Stimulated activated CD4-positive, alpha-beta T cell treated with anti-CD3 and anti-CD28 coated beads, Interleukin-2, amount 100 ng/mL, for 4 hours (primary cell): ENCODE measurements around the gene PADI2.

ENCODE experiments used
- DNase-seq: peaks from one replicate; pipeline ENCODE4 v3.0.0-alpha.2; 2020; ENCODE audit warnings: low read depth

The PADI2 gene

DNA sequence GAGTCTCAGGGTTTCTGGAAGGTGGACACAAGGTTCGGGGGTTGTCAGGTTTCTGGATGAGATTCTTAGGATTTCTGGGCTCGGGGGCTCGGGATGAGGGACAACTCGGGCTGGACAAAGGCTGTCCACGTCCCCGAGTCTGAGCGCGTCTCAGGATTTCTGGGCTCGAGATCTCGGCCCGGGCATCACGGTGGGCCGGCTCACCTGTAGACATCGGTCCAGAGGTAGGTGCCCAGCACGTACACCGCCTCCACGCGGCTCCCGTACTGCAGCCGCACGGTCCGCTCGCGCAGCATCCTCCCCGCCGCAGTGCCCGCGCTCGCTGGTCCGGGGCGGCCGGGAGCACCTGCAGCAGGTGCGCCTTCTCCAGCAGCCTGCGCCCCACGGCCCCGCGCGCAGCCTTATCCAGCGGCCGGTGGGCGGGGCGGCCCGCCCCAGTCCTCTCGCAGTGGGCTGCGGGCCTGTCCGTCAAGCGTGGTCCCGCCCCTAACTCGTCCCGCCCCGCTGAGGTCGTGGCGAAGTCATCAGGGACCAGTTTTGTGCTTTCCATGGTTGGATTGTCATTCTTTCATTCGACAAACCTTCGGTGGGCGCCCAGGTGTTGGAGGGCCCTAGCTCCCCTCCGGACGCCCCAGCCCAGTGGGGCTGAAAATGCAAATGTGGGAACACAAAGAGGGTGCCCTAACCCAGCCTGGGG is at the start of gene PADI2:
Gene PADI2, minus strand, starts transcription at position 376 of the 697 bp plus-strand sequence. Its CDS starts 80 bp downstream, at position 296.
- peak; percentile 39 for DNase-seq

DNA sequence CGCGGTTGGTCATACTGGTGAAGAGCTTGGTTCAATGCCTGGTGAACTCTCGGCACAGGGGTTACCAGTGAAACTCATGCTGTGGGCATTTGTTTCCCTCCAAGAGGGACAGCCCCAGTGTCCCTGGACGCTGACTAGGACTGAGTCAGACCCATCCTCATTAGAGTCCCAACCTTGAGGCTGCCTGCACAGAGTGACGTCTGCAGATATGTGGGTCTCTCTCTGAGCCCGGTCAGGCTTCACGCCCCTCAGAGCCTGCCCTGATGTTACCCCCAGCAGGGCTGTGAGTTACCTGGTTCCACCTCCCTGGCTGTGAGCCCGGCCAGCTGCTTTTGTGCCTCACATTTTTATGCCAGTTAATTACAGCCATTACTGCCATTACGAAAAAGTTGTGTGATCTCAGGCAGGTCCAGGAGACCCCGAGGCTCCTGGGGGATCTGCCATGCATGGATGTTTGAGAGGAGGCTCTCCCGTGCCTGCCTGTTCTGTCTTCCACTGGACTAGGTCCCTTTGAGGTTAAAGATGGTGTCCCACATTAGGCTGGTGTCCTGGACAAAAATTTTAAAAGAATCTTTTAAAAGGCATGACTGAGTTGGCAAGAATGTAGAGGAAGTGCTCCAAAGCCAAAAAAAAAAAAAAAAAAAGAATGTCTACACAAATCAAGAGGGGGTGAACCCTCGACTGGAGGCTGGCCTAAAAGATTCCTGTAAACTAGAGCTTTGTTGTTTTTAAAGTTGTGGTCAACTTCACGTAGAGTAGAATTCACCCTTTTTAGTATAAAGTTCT is 49.0 kb upstream of the PADI2 start:
- DNase-seq = no peak

DNA sequence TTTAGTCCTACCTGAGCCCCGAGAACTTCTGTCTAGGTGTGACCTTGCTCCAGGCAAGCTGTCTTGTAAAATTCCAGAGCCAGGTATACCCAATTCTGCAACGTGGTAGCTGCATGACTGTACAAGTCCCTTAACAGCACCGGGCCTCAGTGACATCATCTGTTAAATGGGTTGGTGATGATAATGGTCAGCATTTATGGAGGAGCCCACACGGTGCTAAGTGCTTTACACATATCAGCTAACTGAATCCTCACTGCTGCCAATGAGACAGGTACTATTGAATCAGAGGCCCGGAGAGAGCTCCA is 48.5 kb upstream of the PADI2 start:
- DNase-seq = no peak

DNA sequence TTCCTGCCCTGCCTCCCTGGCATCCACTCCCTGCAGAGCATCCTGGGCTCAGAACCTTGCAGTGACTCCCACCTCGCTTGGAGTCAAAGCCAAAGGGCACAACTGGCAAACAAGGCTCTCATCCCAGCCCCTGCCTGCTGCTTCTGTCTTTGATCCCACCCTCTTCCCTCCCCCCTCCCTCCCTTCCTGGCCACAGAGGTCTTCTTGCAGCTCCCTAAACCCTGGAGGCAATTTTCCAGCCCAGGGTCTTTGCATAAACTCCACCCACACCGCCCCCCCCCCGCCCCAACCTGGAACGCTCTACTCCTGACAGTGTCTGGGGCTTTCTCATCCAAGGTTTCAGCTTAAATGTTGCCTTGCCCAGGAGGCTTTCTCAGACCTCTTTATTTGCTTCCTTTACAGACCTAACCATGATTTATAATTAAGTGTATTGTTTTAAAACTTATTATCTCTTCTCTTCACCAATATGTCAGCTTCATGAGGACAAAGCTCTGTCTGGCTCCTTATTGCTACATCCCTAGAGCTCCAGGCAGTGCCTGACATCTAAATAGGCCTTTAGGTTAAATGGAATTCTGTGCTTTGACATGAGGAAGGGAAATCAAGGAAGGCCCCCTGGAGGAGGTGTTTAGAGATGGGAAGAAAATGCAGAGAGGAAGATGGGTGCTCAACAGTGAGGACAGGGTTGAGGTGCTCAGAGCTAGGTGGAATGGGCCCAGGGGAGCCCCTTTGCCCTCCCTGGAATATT is 48.0 kb upstream of the PADI2 start:
- no peak for DNase-seq

DNA sequence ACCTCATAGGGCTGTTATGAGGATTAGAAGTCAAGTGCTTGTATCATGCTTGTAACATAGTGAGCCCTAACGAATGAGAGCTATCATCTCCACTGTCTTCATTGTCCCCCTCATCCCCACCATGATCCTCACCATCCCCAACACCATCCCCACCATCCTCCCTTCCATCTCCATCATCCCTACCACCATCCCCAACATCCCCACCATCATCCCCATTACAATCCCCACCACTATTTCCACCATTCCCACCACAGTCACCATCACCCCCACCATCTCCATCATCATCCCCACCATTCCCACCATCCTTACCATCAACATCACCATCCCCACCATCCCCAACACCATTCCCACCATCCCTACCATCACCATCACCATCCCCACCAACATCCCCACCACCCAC is 46.6 kb upstream of the PADI2 start:
- DNase-seq = no peak

DNA sequence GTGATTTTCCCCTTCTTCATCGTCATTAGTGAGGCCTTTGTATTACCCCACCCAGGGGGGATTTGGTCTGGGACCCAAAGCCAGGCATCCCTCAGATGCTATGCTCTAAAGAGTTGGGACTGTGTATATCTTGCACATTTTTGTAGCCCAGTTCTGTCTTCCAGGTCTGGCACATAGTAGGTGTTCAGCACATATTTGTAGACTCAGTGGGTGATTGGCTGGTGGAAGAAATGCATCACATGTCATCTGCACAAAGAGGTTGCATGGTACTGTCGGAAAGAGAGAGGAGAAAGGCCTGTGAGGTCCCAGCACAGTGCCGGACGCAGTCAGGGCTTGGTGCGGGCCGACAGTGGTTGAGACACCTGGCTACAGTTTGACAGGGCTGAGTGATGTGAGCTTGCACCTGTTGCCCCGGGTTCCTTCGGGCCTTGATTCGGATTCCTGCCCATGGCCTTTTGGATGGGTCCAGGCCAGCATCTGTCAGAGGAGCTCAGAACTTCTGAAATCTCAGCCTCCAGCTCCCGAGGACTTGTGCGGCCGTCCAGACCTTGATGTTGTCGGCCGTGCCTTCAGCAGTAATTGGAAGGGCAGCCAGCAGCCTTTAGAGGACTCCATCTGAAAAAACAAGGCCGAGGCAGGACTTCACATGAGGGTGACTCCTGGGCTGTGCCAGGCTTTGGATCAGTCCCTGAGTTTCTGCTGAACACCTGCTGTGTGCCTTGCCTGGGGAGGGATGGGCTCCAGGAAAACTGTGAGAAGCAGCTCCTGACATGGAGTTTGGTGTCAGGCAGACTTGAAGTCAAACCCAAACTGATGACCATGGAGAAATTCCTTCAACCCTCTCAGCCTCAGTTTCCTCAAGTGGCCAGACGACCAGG is 44.8 kb upstream of the PADI2 start:
- no peak for DNase-seq

DNA sequence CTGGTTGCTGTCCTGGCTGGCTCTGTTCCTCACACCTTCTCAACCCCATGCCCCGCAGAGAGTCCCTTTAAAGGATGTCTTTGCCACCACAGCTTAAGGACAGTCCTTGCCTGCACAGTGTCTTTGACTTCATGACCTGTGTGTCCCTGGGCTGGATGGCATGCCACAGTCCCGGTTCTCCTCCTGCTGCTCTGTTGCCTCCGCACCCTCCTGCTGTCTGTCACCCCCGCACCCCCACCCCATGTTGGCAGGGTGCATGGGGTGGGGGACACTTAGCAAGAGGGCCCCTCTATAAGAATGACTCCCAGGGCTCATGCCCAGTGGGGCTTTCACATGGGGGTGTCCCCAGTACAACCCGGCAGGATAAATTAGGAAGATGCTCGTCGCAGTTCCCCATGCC is 44.1 kb upstream of the PADI2 start:
- DNase-seq = no peak

DNA sequence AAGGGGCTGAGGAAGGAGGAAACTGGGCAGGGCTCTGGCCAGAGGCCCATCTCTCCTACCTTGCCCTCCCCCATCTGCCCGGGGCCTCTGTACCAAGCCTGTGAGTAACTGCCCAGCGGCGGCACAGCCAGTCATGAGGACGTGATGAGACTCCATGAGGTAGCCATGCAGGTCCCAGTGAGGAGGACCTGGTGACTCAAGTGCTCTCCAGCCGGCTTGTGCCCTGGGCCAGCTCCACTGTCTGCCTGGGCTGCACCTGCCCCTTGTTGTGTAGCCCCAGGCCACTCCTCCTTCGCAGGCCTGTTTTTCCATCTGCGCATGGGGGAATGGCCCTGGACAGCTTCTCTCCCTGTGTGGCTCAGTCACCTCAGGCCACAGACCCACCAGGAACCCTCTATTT is 43.7 kb upstream of the PADI2 start:
- DNase-seq = no peak

DNA sequence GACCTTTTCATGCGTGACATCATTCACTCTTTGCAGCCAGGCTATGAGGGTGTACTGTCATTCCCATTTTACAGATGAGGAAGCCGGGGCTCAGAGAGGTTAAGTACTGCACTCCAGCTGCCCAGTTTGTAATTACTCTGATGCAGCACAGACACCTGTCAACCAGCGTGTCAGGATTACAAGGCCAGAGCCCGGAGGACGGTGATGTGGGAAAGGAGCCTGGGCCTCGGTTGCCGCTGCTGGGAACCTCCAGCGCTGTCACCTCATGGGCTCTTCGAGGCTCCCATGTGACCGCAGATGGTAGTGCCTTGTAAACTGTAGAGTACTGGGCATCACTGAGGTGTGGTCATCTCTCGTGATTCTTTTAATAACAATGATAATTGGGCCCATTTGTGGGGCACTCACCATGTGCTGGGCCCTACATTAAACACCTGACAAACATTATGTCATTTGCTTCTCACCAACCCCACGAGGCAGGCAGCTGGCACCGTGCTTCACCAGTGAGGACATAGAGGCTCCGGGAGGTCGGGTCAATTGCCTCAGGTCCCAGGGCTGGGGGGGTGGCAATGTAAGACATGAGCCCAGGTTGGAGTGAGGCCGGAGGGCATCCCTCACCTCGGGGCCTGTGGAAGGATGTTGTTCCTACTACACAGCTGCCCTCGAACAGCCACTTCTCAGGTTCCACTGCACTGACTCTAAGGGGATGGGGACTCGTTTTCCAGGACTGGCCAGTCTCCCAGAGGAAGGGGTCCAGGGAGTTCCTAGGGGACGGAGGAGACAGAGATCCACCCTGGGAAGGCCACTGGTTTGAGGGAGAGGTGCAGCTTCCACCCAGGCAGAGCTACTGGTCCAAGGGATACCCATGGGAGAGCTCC is 42.9 kb upstream of the PADI2 start:
- DNase-seq = no peak

DNA sequence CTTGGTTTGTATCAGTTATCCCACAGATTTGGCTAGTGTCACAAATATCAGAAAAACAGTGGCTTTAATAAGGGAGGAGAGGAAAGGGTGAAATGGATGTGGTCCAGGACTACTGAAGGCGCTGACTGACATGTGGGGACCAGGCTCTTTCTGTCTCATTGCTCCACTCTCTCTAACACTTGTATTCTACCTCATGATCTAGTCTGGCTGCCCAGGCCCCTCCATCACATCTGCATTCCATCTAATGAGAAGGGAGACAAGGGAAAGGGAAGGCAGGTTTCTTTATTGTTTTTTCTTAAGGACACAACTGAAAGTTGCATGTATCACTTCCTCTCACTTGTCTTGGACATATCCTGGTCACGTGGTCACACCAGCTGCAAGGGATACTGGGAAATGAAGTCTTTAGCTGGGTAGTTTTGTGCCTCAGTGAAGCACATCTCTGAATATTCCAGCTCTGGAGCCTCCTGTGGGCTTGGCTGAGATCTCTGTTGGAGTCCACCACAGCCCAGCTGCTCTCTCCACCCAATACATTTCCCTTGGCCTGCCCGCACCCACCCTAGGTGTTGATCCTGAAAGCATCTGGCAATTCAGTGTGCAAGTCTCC is 42.0 kb upstream of the PADI2 start:
- no peak for DNase-seq

DNA sequence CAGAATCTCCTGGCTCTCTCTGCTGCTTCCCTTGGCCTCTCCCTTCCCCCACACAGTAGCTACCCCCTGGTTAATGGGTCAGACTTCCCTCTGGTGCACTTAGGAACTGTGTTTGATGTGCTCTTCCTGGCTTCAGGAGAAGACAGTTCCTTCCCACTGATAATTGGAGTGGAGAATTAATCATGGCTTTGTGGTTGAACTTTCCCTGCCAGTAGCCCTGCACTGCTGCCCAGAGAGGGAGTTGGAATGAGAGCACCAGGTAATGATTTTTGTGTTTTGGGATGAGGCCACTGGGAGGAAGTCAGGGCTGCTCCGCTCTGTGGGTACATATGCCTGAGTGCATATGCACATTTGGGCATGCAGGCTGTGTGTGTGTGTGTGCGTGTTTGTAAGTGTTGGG is 39.7 kb upstream of the PADI2 start:
- no peak for DNase-seq

DNA sequence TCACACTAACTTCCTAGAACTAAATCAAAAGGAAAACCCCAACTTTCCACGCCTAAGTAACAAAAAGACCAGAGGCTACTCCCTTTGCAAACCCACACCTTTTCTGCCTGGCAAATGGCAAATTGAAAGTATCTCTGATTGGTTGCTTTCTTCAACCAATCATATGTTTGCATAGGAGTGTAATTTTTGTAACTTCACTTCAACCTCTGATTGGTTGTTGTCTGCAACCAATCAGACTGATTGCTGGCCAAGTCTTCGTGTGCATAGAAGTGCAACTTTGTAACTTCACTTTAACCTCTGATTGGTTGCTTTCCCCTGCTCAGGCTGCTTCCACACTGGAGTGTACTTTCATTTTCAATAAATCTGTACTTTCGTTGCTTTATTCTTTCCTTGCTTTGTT is 36.9 kb upstream of the PADI2 start:
- DNase-seq = no peak

DNA sequence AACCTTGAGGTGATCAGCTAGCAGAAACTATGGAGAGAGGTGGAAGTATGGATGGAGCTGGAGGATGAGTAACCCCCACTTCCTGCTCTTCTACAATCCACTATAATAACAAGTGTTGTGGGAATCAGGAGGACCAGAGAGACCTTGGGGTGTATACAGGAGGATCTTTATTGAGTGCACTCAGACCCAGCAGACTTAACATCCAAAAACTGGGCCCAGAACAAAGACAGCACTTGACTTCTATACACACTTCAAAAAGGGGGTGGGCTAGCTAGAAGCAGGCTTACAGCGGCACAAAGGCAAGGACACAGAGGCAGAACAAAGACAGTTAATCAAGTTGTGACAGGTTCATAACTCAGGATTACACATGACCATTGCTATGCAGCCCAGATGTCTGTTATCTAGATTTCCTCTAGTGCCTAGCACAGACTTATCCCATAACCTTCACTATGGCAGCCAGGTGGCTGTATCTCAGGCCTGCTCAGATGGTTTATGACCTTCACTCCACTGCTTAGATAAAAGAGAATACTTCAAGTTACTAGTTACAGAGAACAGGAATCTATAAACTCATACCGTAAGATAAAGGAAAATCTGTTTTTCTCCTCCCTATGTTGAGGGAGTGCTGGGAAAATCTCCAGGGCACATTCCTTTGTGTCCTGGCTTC is 36.1 kb upstream of the PADI2 start:
- DNase-seq = no peak

DNA sequence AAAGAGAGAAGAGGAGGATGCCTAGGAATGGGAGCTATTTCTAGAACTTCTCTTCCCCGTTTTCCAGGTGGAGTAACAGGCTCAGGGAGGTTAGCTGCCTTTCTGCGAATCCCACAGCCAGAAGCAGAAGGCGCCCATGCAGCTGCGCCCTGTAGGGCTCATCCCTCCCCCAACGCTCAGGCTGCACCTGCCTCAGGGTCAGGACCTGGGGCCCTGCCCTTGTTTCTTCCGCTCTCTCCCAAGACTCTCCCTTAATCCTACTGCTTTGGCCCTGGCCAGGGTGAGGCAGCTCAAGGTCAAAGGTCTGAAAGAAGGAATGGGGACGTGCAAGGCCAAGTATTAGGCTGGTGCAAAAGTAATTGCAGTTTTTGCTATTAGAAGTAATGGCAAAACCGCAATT is 30.5 kb upstream of the PADI2 start:
- DNase-seq = no peak

DNA sequence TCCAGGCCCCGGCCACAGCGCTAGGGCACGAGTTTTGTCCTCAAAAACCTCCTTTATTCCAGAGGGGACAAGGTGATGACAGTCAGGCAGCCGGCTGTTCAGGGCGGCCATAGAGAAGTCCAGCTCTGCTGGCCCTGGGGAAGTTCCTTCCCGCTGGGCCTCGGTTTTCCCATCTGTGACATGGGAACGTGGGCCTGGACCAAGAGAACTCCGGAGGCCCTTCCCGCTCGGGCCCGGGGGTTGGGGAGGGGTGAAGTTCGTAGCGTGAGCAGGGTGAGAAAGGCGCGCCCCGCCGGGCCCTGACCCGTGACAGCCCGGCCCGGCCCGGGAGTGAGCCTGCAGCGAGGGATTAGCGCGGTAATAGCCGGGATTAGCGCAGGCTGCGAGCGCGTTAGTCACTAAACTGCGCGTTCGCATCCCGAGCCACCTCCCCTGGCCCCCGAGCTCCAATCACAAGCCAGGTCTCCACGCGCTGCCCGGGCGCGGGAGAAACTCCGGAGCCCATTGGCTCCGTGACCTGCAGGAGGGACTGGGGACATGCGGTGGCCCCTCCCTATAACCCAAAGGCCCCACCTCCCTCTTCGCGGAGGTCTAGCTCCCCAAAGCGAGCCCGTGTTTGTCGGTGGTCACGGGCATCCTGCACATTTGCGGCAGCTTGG is 29.8 kb upstream of the PADI2 start:
- DNase-seq = no peak

DNA sequence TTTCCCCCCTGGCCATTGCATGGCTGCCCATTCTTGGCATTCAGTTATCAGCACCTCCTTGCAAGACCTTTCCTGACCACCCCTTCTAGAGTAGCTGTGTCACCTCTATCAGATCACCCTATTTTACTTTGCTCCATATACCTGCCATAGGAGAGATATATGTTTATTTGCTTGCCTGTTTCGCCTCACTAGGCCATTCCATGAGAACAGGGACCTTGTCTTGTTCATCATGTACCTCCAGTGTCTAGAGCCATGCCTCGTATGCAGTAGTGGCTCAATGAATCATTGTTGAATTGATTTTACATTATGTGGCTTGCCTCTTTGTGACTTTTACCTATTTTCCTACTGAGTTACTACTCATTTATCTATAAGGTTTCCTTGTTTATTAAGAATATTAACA is 26.4 kb upstream of the PADI2 start:
- DNase-seq = no peak

DNA sequence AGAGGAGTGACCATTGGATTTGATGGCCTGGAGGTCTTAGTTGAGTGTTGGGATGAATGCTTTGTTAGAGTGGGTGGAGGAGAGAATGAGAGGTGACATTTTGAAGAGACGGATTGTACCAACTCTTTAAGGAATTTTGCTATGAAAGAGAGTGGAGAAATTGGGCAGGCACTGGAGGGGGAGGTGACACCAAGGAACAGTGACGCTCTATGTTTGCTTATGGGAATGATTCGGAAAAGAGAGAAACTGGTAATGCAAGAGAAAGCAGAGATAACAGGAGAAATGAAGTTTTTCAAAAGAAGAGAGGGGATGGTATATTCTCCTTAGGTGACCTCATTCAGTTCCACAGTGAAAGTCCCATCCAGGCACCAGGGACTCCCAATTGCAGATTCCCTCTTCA is 24.5 kb upstream of the PADI2 start:
- no peak for DNase-seq

DNA sequence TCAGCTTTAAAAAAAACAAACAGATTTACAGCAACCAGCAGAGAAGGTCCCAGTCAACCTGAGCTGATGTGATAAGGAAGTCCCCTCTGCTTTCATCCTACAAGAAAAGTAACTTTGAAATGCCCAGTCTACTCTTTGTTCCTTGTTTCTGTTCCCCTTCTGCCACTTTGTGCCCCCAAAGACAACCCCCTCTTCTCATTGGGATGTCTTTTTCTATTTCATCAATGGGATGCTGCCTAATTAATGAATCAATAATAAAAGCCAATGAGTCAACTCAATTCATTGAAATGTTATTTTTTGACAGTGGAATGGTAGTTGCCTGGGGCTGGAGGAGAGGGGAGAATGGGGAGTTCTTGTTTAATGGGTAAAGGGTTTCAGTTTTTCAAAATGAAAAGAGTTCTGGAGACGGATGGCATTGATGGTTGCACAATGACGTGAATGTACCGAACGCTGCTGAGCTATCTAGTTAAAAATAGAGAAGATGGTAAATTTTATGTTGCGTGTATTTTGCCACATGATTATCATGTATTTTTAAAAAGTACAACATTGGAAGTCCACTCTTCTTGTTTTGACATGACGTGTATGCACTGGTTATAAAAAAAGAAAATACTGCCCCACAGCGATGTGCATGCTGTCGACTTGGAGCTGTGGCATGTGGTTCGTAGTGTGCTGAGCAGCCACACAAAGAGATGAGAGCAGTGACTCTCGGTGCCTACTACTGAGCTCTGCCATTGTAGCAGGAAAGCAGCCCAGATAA is 22.4 kb upstream of the PADI2 start:
- DNase-seq = no peak

DNA sequence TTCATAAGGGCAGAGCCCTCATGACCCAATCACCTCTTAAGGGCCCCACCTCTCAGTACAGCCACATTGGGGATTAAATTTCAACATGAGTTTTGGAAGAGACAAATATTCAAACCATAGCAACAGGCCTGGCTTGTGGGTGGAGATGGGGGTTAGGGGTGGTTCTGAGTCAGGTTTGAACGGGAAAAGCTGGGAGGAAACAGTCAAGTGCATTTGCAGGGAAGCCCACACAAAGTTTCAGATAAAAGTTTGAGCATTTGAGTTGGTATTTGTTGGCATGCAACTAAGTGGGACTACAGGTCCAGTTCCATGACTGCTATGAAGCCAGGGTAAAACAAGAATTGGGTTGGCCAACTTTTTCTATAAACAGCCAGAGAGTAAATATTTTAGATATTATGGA is 21.0 kb upstream of the PADI2 start:
- no peak for DNase-seq
